Ishikawa (cell line): ENCODE results near the gene ARHGEF28.

Source experiments
- CEBPB ChIP-seq: IDR thresholded peaks from 2 replicates; pipeline ENCODE4 v1.6.1; 2012
- CREB1 ChIP-seq: IDR thresholded peaks from 2 replicates; pipeline ENCODE4 v1.6.1; 2012; ENCODE audit warnings: low read depth
- EGR1 ChIP-seq: IDR thresholded peaks from 2 replicates; pipeline ENCODE4 v1.6.1; 2012
- EP300 ChIP-seq: IDR thresholded peaks from 2 replicates; pipeline ENCODE4 v1.6.1; 2012; ENCODE audit warnings: borderline replicate concordance
- FOXM1 ChIP-seq: IDR thresholded peaks from 2 replicates; pipeline ENCODE4 v1.6.1; 2012; ENCODE audit warnings: low read depth, borderline replicate concordance
- NFIC ChIP-seq: IDR thresholded peaks from 2 replicates; pipeline ENCODE4 v1.6.1; 2012
- RAD21 ChIP-seq: IDR thresholded peaks from 2 replicates; pipeline ENCODE4 v1.6.1; 2012; ENCODE audit warnings: low read depth
- REST ChIP-seq: IDR thresholded peaks from 2 replicates; pipeline ENCODE4 v1.6.1; 2012; ENCODE audit warnings: low read depth, mild to moderate bottlenecking
- TCF12 ChIP-seq: IDR thresholded peaks from 2 replicates; pipeline ENCODE4 v1.6.1; 2012; ENCODE audit warnings: low read depth
- YY1 ChIP-seq: IDR thresholded peaks from 2 replicates; pipeline ENCODE4 v1.6.1; 2012; ENCODE audit warnings: low read depth
- TF ChIP-seq, protein P1 (sequence below): IDR thresholded peaks from 2 replicates; pipeline ENCODE4 v1.6.1; 2012
- TF ChIP-seq, protein P2 (sequence below): IDR thresholded peaks from 2 replicates; pipeline ENCODE4 v1.6.1; 2012

GRCh38 chr5:73973135-73973534 is 347.1 kb downstream of the ARHGEF28 start:
- TF ChIP-seq YY1 (no peak), REST (no peak), NFIC (no peak), RAD21 (no peak), EP300 (no peak), CEBPB (no peak), FOXM1 (no peak), TCF12 (no peak), CREB1 (no peak), EGR1 (no peak)
- TF ChIP-seq, protein P1, sequence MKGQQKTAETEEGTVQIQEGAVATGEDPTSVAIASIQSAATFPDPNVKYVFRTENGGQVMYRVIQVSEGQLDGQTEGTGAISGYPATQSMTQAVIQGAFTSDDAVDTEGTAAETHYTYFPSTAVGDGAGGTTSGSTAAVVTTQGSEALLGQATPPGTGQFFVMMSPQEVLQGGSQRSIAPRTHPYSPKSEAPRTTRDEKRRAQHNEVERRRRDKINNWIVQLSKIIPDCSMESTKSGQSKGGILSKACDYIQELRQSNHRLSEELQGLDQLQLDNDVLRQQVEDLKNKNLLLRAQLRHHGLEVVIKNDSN, result no peak
- TF ChIP-seq, protein P2, sequence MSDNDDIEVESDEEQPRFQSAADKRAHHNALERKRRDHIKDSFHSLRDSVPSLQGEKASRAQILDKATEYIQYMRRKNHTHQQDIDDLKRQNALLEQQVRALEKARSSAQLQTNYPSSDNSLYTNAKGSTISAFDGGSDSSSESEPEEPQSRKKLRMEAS, result no peak
